Measurements from ENCODE around the gene GPR108. TPM values are rescaled to one million over a fixed set of nuclear protein-coding genes. Genes with fewer than 3 reads are reported as not detected.

GPR108 gene
- total and polyA plus RNA-seq, 11 donors: 19.2 to 47.9 (median 31.1) TPM

- intact Hi-C loops (cut with DNase I): no loop called here
- Histone ChIP-seq H3K27ac (no peak overlapping the region), H3K36me3 (peaks cover 0 to 4% (median 0%) of the 10 kb centered on the region in 9 donors), H3K27me3 (peaks cover 0 to 43% (median 24%) of the 10 kb centered on the region in 9 donors), H3K4me1 (no peaks in the 10 kb centered on the region), H3K4me3 (no peak overlapping the region), H3K9me3 (no peaks in the 10 kb centered on the region)
- no peak for DNase-seq
- WGBS, 4 donors: 67 to 76% (median 73%) methylated on average over 14 to 16 of the region's 16 CpGs
- no peak for TF ChIP-seq CTCF (IDR thresholded peaks at IDR 0.05)
- TF ChIP-seq POLR2A (IDR thresholded peaks at IDR 0.05): no peak
- no peak for ATAC-seq
Measured at GRCh38 chr19:6707658-6708018, 29.7 kb downstream of the GPR108 start.

GRCh38 chr19:6707011-6707657 is 30.2 kb downstream of the GPR108 start:
- whole genome bisulfite sequencing, 4 donors: 80 to 86% (median 84%) methylated on average over 14 to 44 of the region's 44 CpGs

GRCh38 chr19:6706633-6706958 is 30.8 kb downstream of the GPR108 start:
- DNase-seq (no peak), ATAC-seq (no peak)
- H3K27me3 ChIP-seq: peaks cover 0 to 33% (median 24%) of the 10 kb centered on the region in 9 donors

More at GRCh38 chr19:6707011-6707657, 30.2 kb downstream of the GPR108 start:
- H3K27ac ChIP-seq: no peak overlapping the region
- no peak for ATAC-seq
- DNase-seq: no peak
- H3K4me1 ChIP-seq: no peaks in the 10 kb centered on the region
- H3K27me3 ChIP-seq: peaks cover 0 to 38% (median 24%) of the 10 kb centered on the region in 9 donors
- intact Hi-C loops (cut with DNase I): no loop called here
- no peaks in the 10 kb centered on the region for H3K9me3 ChIP-seq
- no peak overlapping the region for H3K4me3 ChIP-seq
- H3K36me3 ChIP-seq: peaks cover 0 to 4% (median 0%) of the 10 kb centered on the region in 9 donors
- TF ChIP-seq CTCF (IDR thresholded peaks at IDR 0.05): no peak
- TF ChIP-seq POLR2A (IDR thresholded peaks at IDR 0.05): no peak

More at GRCh38 chr19:6706633-6706958, 30.8 kb downstream of the GPR108 start:
- intact Hi-C loops (cut with DNase I): no loop called here
- no peak overlapping the region for H3K4me3 ChIP-seq
- H3K9me3 ChIP-seq: no peaks in the 10 kb centered on the region
- H3K4me1 ChIP-seq: no peaks in the 10 kb centered on the region
- H3K27ac ChIP-seq: no peak overlapping the region
- 53 to 76% (median 58%) methylated on average over 3 of the region's 3 CpGs for WGBS, 4 donors
- no peak for TF ChIP-seq CTCF (IDR thresholded peaks at IDR 0.05)
- peaks cover 0 to 2% (median 0%) of the 10 kb centered on the region in 9 donors for H3K36me3 ChIP-seq

Measured in heart left ventricle (tissue), 16 donors.